Measurements from ENCODE around the gene HHLA2. TPM values are rescaled to one million over a fixed set of nuclear protein-coding genes. Genes with fewer than 3 reads are reported as not detected.
A peak's percentile ranks its signal among the peaks of the same experiment; 100 is the strongest.

The HHLA2 gene
- total and polyA plus RNA-seq, 5 donors from 2014 or later, result 0.74 TPM; not detected in 4

DNA sequence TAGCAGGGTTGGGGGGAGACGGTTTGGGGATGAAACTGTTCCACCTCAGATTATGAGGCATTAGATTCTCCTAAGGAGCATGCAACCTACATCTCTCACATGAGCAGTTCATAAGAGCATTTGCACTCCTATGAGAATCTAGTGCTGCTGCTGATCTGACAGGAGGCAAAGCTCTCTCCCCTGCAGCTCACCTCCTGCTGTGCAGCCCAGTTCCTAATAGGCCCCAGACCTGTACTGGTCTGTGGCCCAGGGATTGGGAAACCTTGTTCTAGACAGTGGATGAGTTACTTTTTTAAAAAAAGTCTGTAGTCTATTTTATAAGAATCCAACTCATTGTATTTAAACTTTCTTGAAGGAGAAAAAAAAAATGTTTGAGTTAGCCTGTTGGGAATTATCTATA, 100.0 kb downstream of the HHLA2 start:
- Histone ChIP-seq H3K27me3 (ENCODE audit: control insufficient read depth, insufficient read depth, low read length) (peaks cover 2% of the 10 kb centered on the region), H3K27ac (ENCODE audit: insufficient read depth, low read length, poor library complexity, severe bottlenecking) (no peak overlapping the region), H3K36me3 (ENCODE audit: control insufficient read depth, insufficient read depth, low read length) (no peaks in the 10 kb centered on the region), H3K4me3 (ENCODE audit: low read depth, low read length) (no peak overlapping the region), H3K9me3 (ENCODE audit: control insufficient read depth in 2 of 2, low read length in 2 of 2) (no peaks in the 10 kb centered on the region), H3K4me1 (ENCODE audit: control insufficient read depth, insufficient read depth, low read length, poor library complexity, severe bottlenecking) (no peaks in the 10 kb centered on the region)
- peaks cover 0 to 1% (median 0%) of the 10 kb centered on the region in 7 donors for H3K9me3 Mint-ChIP-seq
- DNase-seq (no peak), ATAC-seq (ENCODE audit: low read depth in 2 of 2) (no peak)
- no peak overlapping the region for H3K27ac Mint-ChIP-seq
- no peak overlapping the region for H3K4me3 Mint-ChIP-seq
- H3K4me1 Mint-ChIP-seq, result no peaks in the 10 kb centered on the region
- H3K27me3 Mint-ChIP-seq, result peaks cover 13% of the 10 kb centered on the region
- no peaks in the 10 kb centered on the region for H3K36me3 Mint-ChIP-seq

DNA sequence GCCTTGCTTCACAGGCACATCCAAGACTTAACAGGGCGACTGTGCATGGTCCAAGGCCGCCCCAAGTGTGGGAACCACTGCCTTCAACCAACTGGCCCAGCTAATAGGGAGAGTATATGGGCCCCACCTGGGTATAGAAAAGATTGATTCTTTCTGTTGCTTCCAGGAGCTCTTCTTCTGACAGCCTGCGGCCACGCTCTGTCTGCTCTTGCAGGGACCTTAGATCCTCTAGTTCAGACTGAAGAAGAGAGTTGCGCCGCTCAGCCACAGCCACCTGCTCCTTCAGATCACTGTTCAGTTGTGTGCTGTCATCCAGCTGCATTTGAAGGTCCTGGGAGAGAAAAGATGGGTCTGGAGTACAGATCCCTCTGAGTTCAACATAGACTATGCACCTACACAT, 102.2 kb downstream of the HHLA2 start:
- no peak overlapping the region for H3K4me3 Mint-ChIP-seq
- no peaks in the 10 kb centered on the region for H3K4me1 ChIP-seq (ENCODE audit: control insufficient read depth, insufficient read depth, low read length, poor library complexity, severe bottlenecking)
- H3K36me3 ChIP-seq (ENCODE audit: control insufficient read depth, insufficient read depth, low read length), result no peaks in the 10 kb centered on the region
- H3K36me3 Mint-ChIP-seq, result no peaks in the 10 kb centered on the region
- H3K27me3 ChIP-seq (ENCODE audit: control insufficient read depth, insufficient read depth, low read length), result no peaks in the 10 kb centered on the region
- H3K9me3 ChIP-seq (ENCODE audit: control insufficient read depth in 2 of 2, low read length in 2 of 2), result no peaks in the 10 kb centered on the region
- H3K27ac Mint-ChIP-seq, result no peak overlapping the region
- peaks cover 4% of the 10 kb centered on the region for H3K27me3 Mint-ChIP-seq
- ATAC-seq (ENCODE audit: low read depth in 2 of 2) (no peak), DNase-seq (no peak)
- no peak overlapping the region for H3K27ac ChIP-seq (ENCODE audit: insufficient read depth, low read length, poor library complexity, severe bottlenecking)
- peaks cover 0 to 1% (median 0%) of the 10 kb centered on the region in 7 donors for H3K9me3 Mint-ChIP-seq
- no peak overlapping the region for H3K4me3 ChIP-seq (ENCODE audit: low read depth, low read length)
- no peaks in the 10 kb centered on the region for H3K4me1 Mint-ChIP-seq

DNA sequence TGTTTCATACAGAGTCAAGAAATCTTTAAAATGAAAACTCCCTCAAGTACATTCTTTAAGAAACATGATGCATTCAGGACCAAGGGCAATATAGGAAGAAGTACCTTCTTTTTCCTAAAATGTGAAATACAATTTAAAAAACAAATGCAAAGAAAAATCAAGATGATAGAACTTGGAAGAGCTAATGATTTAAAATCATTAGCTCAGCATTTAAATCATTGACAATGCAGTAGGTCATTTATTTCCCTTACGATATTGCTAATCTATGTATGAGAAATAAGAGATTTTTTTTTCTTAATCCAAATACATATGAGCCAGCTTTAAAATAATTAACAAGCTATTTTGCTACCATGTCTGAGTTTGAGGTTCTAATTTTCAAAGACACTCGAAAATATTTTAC, 105.5 kb downstream of the HHLA2 start:
- Mint-ChIP-seq H3K36me3 (no peaks in the 10 kb centered on the region), H3K27me3 (peaks cover 4% of the 10 kb centered on the region), H3K9me3 (peaks cover 0 to 1% (median 0%) of the 10 kb centered on the region in 7 donors), H3K4me3 (no peak overlapping the region), H3K27ac (no peak overlapping the region), H3K4me1 (no peaks in the 10 kb centered on the region)
- Histone ChIP-seq H3K4me1 (ENCODE audit: control insufficient read depth, insufficient read depth, low read length, poor library complexity, severe bottlenecking) (no peaks in the 10 kb centered on the region), H3K4me3 (ENCODE audit: low read depth, low read length) (no peak overlapping the region), H3K27ac (ENCODE audit: insufficient read depth, low read length, poor library complexity, severe bottlenecking) (no peak overlapping the region), H3K9me3 (ENCODE audit: control insufficient read depth in 2 of 2, low read length in 2 of 2) (no peaks in the 10 kb centered on the region), H3K27me3 (ENCODE audit: control insufficient read depth, insufficient read depth, low read length) (no peaks in the 10 kb centered on the region), H3K36me3 (ENCODE audit: control insufficient read depth, insufficient read depth, low read length) (no peaks in the 10 kb centered on the region)
- ATAC-seq (ENCODE audit: low read depth in 2 of 2), result no peak
- DNase-seq, result no peak

DNA sequence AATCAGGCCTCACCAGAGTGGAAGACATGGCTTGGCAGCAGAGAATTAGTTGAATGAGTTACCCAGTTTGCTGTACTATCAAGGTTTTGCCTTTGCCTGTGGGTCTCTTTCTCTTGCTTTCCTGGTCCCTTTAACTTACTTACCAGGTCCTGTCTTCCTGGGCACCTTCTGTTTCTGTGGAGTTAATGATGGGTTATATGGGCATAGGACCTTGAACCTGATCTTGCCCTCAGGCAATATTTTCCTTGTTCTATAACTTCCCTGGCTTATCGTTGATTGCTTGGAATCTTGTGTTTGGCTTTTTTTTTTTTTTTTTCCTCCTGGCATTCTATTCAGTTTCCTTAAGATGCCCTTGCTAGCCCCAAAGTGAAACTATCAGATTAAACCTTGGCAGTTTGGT, 106.8 kb downstream of the HHLA2 start:
- no peak for DNase-seq
- H3K4me1 ChIP-seq (ENCODE audit: control insufficient read depth, insufficient read depth, low read length, poor library complexity, severe bottlenecking), result no peaks in the 10 kb centered on the region
- no peaks in the 10 kb centered on the region for H3K27me3 ChIP-seq (ENCODE audit: control insufficient read depth, insufficient read depth, low read length)
- Mint-ChIP-seq H3K27me3 (peaks cover 4% of the 10 kb centered on the region), H3K4me1 (no peaks in the 10 kb centered on the region), H3K27ac (no peak overlapping the region), H3K4me3 (no peak overlapping the region), H3K9me3 (peaks cover 0 to 1% (median 0%) of the 10 kb centered on the region in 7 donors), H3K36me3 (no peaks in the 10 kb centered on the region)
- no peaks in the 10 kb centered on the region for H3K36me3 ChIP-seq (ENCODE audit: control insufficient read depth, insufficient read depth, low read length)
- H3K9me3 ChIP-seq (ENCODE audit: control insufficient read depth in 2 of 2, low read length in 2 of 2), result no peaks in the 10 kb centered on the region
- ATAC-seq (ENCODE audit: low read depth in 2 of 2), result no peak
- no peak overlapping the region for H3K27ac ChIP-seq (ENCODE audit: insufficient read depth, low read length, poor library complexity, severe bottlenecking)
- no peak overlapping the region for H3K4me3 ChIP-seq (ENCODE audit: low read depth, low read length)

DNA sequence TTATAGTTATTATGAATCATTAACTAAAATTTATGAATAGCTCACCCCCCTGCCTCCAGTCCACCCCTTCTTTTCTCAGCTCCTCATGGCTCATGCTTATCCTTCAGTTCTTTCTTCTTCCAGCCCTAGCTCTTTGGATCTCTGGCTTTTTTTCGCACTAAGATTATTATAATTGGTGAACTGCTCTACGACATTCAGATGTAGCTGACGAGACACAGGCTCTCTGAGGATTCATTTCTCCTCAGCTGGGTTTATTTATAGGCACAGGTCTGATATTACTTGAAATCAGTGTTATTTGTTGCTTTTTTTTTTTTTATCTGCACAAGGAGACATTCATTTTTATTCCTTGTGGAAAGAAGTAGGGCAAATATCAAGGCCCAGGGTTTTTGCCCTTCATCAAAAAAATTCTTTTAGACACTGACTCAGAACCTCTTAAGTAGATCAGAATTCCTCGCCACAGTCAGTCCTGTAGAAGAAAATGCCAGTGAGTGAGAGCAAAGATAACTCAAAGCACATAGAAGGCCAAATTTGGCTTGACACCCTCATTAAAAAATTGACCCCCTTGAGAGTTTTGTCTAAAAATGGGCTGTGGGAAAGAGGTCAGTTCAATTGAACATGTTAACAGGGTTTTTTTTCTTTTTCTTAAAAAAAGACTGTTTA, 107.5 kb downstream of the HHLA2 start:
- Histone ChIP-seq H3K4me3 (ENCODE audit: low read depth, low read length) (no peak overlapping the region), H3K27ac (ENCODE audit: insufficient read depth, low read length, poor library complexity, severe bottlenecking) (no peak overlapping the region), H3K4me1 (ENCODE audit: control insufficient read depth, insufficient read depth, low read length, poor library complexity, severe bottlenecking) (no peaks in the 10 kb centered on the region), H3K36me3 (ENCODE audit: control insufficient read depth, insufficient read depth, low read length) (no peaks in the 10 kb centered on the region), H3K27me3 (ENCODE audit: control insufficient read depth, insufficient read depth, low read length) (no peaks in the 10 kb centered on the region), H3K9me3 (ENCODE audit: control insufficient read depth in 2 of 2, low read length in 2 of 2) (no peaks in the 10 kb centered on the region)
- peaks cover 0 to 1% (median 0%) of the 10 kb centered on the region in 7 donors for H3K9me3 Mint-ChIP-seq
- H3K27ac Mint-ChIP-seq, result no peak overlapping the region
- no peak for ATAC-seq (ENCODE audit: low read depth in 2 of 2)
- H3K4me1 Mint-ChIP-seq, result no peaks in the 10 kb centered on the region
- H3K36me3 Mint-ChIP-seq, result no peaks in the 10 kb centered on the region
- peaks cover 4% of the 10 kb centered on the region for H3K27me3 Mint-ChIP-seq
- no peak overlapping the region for H3K4me3 Mint-ChIP-seq
- no peak for DNase-seq

DNA sequence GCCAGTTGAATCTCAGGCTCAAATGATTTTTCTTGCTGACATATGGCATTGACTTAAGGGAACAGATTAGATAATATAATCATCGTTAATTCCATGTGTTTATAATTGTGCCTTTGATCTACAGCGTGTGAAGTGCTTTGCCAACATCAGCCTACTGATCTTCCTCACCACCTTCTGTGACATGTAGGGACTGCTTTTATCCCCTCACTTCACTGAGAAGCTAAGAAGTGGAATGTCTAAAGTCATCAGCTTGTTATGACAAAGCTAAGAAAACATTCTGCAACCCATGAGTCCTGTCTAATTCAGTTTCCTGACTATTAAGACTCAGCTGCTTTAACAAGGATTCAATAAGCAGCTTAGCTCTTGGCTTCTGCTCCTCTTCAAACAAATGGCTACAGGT, 108.0 kb downstream of the HHLA2 start:
- H3K36me3 Mint-ChIP-seq, result no peaks in the 10 kb centered on the region
- no peak overlapping the region for H3K4me3 Mint-ChIP-seq
- DNase-seq (no peak), ATAC-seq (ENCODE audit: low read depth in 2 of 2) (no peak)
- Histone ChIP-seq H3K27me3 (ENCODE audit: control insufficient read depth, insufficient read depth, low read length) (no peaks in the 10 kb centered on the region), H3K36me3 (ENCODE audit: control insufficient read depth, insufficient read depth, low read length) (no peaks in the 10 kb centered on the region), H3K4me3 (ENCODE audit: low read depth, low read length) (no peak overlapping the region), H3K9me3 (ENCODE audit: control insufficient read depth in 2 of 2, low read length in 2 of 2) (no peaks in the 10 kb centered on the region), H3K4me1 (ENCODE audit: control insufficient read depth, insufficient read depth, low read length, poor library complexity, severe bottlenecking) (no peaks in the 10 kb centered on the region), H3K27ac (ENCODE audit: insufficient read depth, low read length, poor library complexity, severe bottlenecking) (no peak overlapping the region)
- no peak overlapping the region for H3K27ac Mint-ChIP-seq
- H3K4me1 Mint-ChIP-seq, result no peaks in the 10 kb centered on the region
- no peaks in the 10 kb centered on the region for H3K27me3 Mint-ChIP-seq
- H3K9me3 Mint-ChIP-seq, result peaks cover 0 to 1% (median 0%) of the 10 kb centered on the region in 7 donors

DNA sequence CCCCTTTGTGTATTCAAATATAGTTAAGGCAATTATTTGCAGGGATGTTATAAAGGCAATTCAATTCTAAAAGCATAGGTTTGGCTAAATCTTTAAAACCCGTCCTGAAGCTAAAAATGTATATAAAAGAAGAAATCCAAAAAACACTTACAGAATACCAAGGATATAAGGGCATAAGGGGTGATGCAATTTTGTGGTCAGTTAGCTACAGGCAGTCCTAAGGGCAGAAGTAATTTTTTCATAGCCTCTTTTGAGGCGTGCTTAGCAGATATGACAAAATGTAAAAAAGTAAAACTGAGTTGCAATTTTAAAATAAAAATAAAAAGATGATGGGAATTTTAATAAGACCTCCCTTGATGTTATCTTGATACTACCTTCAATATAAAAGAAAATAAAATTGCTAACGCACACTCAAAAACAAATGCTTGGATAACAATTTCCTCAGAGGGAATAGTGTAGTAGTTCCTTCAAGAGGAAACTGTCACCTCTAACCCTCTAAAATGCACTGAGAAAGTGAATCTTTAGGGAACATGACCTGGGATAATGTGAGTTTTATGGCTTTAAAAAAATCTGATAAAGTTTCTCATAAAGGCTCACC, 109.8 kb downstream of the HHLA2 start:
- Histone ChIP-seq H3K4me1 (ENCODE audit: control insufficient read depth, insufficient read depth, low read length, poor library complexity, severe bottlenecking) (no peaks in the 10 kb centered on the region), H3K9me3 (ENCODE audit: control insufficient read depth in 2 of 2, low read length in 2 of 2) (no peaks in the 10 kb centered on the region), H3K4me3 (ENCODE audit: low read depth, low read length) (no peak overlapping the region), H3K27me3 (ENCODE audit: control insufficient read depth, insufficient read depth, low read length) (no peaks in the 10 kb centered on the region), H3K27ac (ENCODE audit: insufficient read depth, low read length, poor library complexity, severe bottlenecking) (no peak overlapping the region), H3K36me3 (ENCODE audit: control insufficient read depth, insufficient read depth, low read length) (no peaks in the 10 kb centered on the region)
- no peak for ATAC-seq (ENCODE audit: low read depth in 2 of 2)
- no peak for DNase-seq
- no peak overlapping the region for H3K27ac Mint-ChIP-seq
- H3K9me3 Mint-ChIP-seq, result no peaks in the 10 kb centered on the region
- no peaks in the 10 kb centered on the region for H3K36me3 Mint-ChIP-seq
- H3K4me1 Mint-ChIP-seq, result no peaks in the 10 kb centered on the region
- no peaks in the 10 kb centered on the region for H3K27me3 Mint-ChIP-seq
- H3K4me3 Mint-ChIP-seq, result no peak overlapping the region

DNA sequence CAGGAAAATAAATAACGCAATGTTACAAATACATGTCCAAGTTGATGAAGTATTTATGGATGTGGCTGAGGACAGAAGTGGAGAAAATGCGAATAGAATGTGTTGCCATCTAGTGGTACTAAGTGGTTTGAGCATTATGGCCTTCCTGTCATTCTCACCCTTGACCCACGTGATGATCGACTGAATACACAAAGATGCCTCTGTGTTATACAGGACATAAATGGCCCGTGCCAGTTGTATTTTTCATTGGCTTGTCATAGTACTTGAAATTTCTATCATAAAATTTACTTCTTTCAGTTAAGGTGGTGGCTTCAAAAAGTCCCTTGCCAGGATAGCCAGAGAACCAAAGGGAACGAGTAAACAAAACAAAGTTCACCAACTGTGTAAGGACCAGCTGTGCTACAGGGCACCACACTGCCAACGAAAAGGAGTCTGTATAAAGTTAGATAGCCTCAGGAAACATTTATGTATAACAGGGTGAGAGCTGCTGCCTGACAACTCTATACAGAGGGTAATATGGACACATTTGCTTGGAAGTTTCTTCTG, 110.4 kb downstream of the HHLA2 start:
- H3K9me3 ChIP-seq (ENCODE audit: control insufficient read depth in 2 of 2, low read length in 2 of 2), result no peaks in the 10 kb centered on the region
- Mint-ChIP-seq H3K36me3 (no peaks in the 10 kb centered on the region), H3K27ac (peak overlapping the region in 1 of 3 donors; percentile 38), H3K4me3 (no peak overlapping the region), H3K9me3 (no peaks in the 10 kb centered on the region), H3K4me1 (no peaks in the 10 kb centered on the region), H3K27me3 (peaks cover 3% of the 10 kb centered on the region)
- DNase-seq, result peak in 2 of 3 donors; percentile 58 to 82
- H3K27ac ChIP-seq (ENCODE audit: insufficient read depth, low read length, poor library complexity, severe bottlenecking), result no peak overlapping the region
- H3K27me3 ChIP-seq (ENCODE audit: control insufficient read depth, insufficient read depth, low read length), result no peaks in the 10 kb centered on the region
- H3K4me1 ChIP-seq (ENCODE audit: control insufficient read depth, insufficient read depth, low read length, poor library complexity, severe bottlenecking), result no peaks in the 10 kb centered on the region
- ATAC-seq (ENCODE audit: low read depth in 2 of 2), result peak in 1 of 2 donors; percentile 88
- H3K36me3 ChIP-seq (ENCODE audit: control insufficient read depth, insufficient read depth, low read length), result no peaks in the 10 kb centered on the region
- H3K4me3 ChIP-seq (ENCODE audit: low read depth, low read length), result no peak overlapping the region

Data from CD4-positive, CD25-positive, alpha-beta regulatory T cell (primary cell).